Ovary (tissue), 9 donors: ENCODE data around the gene FBN1. TPM values are rescaled to one million over a fixed set of nuclear protein-coding genes. Genes with fewer than 3 reads are reported as not detected.

Experiments used
- DNase-seq, 5 donors: peaks; one replicate each; pipeline ENCODE4 v3.0.0-alpha.2; 2019 to 2020
- H3K27ac ChIP-seq, 2 donors: fragments of 200-600 bp; one replicate each; pipeline versions ENCODE4 v1.5.1 to v1.8.0; 2019 to 2022
- H3K27me3 ChIP-seq: fragments of 200-600 bp; one replicate; pipeline ENCODE4 v1.8.0; 2022
- H3K36me3 ChIP-seq: fragments of 200-600 bp; sonication (generic); one replicate; pipeline ENCODE4 v1.5.1; 2019
- H3K4me1 ChIP-seq: one replicate; pipeline ENCODE4 v1.8.1; 2013; ENCODE audit warnings: mild to moderate bottlenecking, moderate library complexity; ENCODE audit not compliant: insufficient read depth
- H3K4me3 ChIP-seq: fragments of 200-600 bp; sonication (generic); one replicate; pipeline ENCODE4 v1.5.1; 2017
- H3K9me3 ChIP-seq, 2 donors: fragments of 200-600 bp in 1 of 2; sonication (generic) in 1 of 2; one replicate each; pipeline versions ENCODE4 v1.5.1 to v1.8.1; 2013 to 2019; ENCODE audit warnings: mild to moderate bottlenecking in 1 of 2, moderate library complexity in 1 of 2
- EP300 ChIP-seq: sonication (generic); formaldehyde crosslinking; IDR thresholded peaks from one replicate; pipeline ENCODE4 v1.6.1; 2017; ENCODE audit warnings: antibody characterized with exemption
- POLR2A ChIP-seq: fragments of 450-650 bp; IDR thresholded peaks from one replicate; pipeline ENCODE4 v1.6.1; 2017; ENCODE audit warnings: antibody characterized with exemption, mild to moderate bottlenecking, moderate library complexity
- WGBS, 3 donors: extraction: QIAGEN DNeasy Blood & Tissue Kit in 1 of 3; methylation state at CpG; one replicate each; pipeline versions ENCODE4 v1.1.5 to v1.1.7; 2013 to 2017; 5-methylcytosine and 5-hydroxymethylcytosine counted together
- intact Hi-C, 4 donors: fragments of 100-400 bp; cut with DNase I; formaldehyde crosslinking; loops; one replicate each; pipeline versions ENCODE4 v1.11.0 to v1.15.1; 2022 to 2023
- polyA plus RNA-seq, 2 donors: library from polyadenylated mRNA; stranded (reverse); fragments of 200-250 nt in 1 of 2; fragments of 350-450 nt in 1 of 2; fragmentation: Illumina TruSeq in 1 of 2; extraction: RNeasy Lipid Tissue Mini Kit (QIAGEN cat#74804) in 1 of 2; gene quantifications; one replicate each; pipeline ENCODE4 v1.2.3, GENCODE V29; 2013 to 2014
- total RNA-seq, 7 donors: library from RNA; depleted of rRNA in 2 of 7; stranded (reverse); fragments of >200 nt in 2 of 7; fragmentation: NEBNext Ultra II Directional in 3 of 7; extraction: Animal tissue kit (Norgen Biotek cat#: 25700) in 3 of 7; gene quantifications; one replicate each; pipeline versions ENCODE4 v1.1.0 to v1.2.4, GENCODE V29; 2016 to 2023
- TF ChIP-seq, protein P1 (sequence below), 3 donors: fragments of 450-650 bp in 2 of 3; fragments of 200-600 bp in 1 of 3; IDR thresholded peaks; one replicate each; pipeline versions ENCODE4 v1.5.1 to v1.8.0; 2016 to 2022; ENCODE audit warnings: antibody characterized with exemption in 3 of 3, mild to moderate bottlenecking in 1 of 3
- donor health status: DM: no; HTN: no; CAD: no; lungs with moderate emphysema.
- donor health status: DM: no; HTN: no; CAD: no.
- donor health status: Bipolar disorder and iron deficiency.
- donor health status: DM: yes; HTN: yes; CAD: no.
- donor health status: DM: no; HTN: no; CAD: no.
- donor health status: DM: yes; HTN: yes; CAD: no.

Gene FBN1
- total and polyA plus RNA-seq, 9 donors, result 62.5 to 159 (median 97.4) TPM

DNA sequence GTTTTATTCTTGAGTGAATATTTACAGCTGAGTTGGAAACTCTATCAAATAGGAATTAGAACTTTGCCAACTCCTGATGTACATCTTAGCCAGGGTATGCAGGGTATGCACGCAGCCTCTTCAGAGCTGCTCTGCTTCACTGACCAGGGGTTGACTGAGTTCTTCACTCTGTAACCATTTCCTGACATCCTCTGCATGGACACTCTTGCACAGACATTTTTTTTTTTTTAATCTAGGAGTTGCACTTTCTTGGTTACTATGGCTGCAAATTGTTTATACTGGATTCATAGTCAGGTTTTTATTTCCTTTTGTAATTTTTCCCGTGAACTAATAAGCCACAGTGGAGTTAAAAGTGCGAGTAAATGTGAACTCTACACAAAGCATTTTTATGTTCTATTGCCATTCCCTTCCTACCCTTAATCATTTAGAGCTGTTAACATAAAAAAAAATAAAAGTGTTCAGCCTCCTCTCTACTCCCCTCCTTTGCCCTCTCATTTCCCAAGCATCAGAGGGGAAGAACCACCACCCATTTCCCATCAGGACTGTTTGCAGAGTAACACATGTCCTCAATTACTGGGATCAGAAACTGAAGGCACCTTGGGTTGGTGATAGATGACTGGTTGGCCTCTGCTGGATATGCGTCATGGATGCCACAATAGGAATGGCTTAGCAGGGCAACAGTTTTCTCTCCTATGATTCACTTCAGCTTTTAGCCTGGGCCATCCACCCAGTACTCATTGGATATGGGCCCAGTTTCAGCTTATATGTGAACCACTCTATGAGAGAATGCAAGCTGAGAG, 260.3 kb downstream of the FBN1 start:
- Histone ChIP-seq H3K4me1 (no peaks in the 10 kb centered on the region), H3K27me3 (no peaks in the 10 kb centered on the region), H3K27ac (no peak overlapping the region), H3K36me3 (no peaks in the 10 kb centered on the region), H3K4me3 (no peak overlapping the region), H3K9me3 (no peaks in the 10 kb centered on the region)
- no peak for DNase-seq
- 72 to 83% (median 76%) methylated on average over 4 of the region's 4 CpGs for WGBS, 3 donors
- intact Hi-C loops, result no loop called here
- no peak for TF ChIP-seq POLR2A

DNA sequence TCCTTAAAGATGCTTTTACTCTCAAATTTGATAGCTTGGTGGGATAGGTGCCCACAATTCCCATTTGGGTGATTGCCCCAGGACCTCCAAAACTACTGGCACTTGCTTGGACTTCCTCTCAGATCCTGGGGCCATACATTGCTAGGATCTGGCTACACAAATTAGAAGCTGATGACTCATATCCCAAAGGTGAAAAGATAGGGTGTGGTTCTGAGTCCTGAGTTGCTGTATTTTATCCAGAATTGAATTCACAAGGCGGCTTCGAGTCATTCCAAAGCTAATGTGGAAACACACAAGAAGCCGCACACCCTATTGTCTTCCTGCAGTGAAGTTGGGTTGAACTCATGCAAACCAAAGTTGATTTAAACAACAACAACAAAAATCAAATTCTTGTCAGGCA, 260.9 kb downstream of the FBN1 start:
- Histone ChIP-seq H3K4me3 (no peak overlapping the region), H3K27ac (no peak overlapping the region), H3K4me1 (no peaks in the 10 kb centered on the region), H3K27me3 (no peaks in the 10 kb centered on the region), H3K36me3 (no peaks in the 10 kb centered on the region), H3K9me3 (no peaks in the 10 kb centered on the region)
- WGBS, 3 donors, result 89 to 95% (median 93%) methylated on average over 3 of the region's 3 CpGs
- intact Hi-C loops, result no loop called here
- no peak for TF ChIP-seq POLR2A
- TF ChIP-seq, protein P1, sequence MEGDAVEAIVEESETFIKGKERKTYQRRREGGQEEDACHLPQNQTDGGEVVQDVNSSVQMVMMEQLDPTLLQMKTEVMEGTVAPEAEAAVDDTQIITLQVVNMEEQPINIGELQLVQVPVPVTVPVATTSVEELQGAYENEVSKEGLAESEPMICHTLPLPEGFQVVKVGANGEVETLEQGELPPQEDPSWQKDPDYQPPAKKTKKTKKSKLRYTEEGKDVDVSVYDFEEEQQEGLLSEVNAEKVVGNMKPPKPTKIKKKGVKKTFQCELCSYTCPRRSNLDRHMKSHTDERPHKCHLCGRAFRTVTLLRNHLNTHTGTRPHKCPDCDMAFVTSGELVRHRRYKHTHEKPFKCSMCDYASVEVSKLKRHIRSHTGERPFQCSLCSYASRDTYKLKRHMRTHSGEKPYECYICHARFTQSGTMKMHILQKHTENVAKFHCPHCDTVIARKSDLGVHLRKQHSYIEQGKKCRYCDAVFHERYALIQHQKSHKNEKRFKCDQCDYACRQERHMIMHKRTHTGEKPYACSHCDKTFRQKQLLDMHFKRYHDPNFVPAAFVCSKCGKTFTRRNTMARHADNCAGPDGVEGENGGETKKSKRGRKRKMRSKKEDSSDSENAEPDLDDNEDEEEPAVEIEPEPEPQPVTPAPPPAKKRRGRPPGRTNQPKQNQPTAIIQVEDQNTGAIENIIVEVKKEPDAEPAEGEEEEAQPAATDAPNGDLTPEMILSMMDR (IDR thresholded peaks at IDR 0.05), result no peak
- TF ChIP-seq EP300, result no peak
- DNase-seq, result no peak

DNA sequence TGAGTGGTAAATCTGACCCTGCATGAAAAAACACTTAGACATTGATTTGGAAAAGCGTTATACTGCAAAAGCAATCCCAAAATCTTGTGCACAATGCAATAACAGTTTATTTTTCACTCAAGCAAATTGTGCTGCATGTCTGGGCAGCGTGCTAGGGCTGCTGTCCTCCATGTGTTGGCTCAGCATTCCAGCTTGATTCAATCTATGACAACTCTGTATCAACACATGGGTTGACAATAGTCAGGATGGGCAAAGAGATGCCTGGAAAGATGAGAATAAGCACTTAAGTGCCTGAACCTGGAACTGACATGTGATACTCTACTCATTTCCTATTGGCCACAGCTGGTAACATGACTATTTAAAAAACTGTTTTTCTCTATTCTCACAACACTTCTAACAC, 262.5 kb downstream of the FBN1 start:
- no peak overlapping the region for H3K4me3 ChIP-seq
- no peaks in the 10 kb centered on the region for H3K9me3 ChIP-seq
- no peaks in the 10 kb centered on the region for H3K4me1 ChIP-seq
- DNase-seq, result no peak
- TF ChIP-seq POLR2A, result no peak
- intact Hi-C loops, result no loop called here
- no peaks in the 10 kb centered on the region for H3K27me3 ChIP-seq
- WGBS, 3 donors, result 93 to 97% (median 95%) methylated on average over 2 of the region's 2 CpGs
- H3K36me3 ChIP-seq, result no peaks in the 10 kb centered on the region
- no peak overlapping the region for H3K27ac ChIP-seq

DNA sequence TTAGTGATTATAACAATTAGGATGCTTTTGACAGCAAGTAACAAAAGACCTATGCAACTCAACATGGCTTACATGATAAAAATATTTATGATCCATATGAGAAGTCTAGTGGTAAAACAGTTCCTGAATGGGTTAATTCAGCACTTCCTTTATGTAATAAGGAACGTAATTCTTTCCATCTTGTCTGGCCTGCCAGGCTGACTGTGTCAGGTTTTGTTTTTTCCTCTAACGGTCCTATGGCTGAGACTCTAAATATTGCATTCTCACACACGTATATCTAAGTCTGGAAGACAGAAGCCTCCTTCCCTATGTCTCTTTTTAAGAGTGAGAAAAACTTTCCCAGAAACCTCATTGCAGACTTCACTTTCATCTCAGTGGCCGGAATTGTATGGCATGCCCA, 263.6 kb downstream of the FBN1 start:
- intact Hi-C loops, result no loop called here
- DNase-seq, result no peak
- Histone ChIP-seq H3K4me3 (no peak overlapping the region), H3K9me3 (no peaks in the 10 kb centered on the region), H3K27me3 (no peaks in the 10 kb centered on the region), H3K4me1 (no peaks in the 10 kb centered on the region), H3K27ac (no peak overlapping the region), H3K36me3 (no peaks in the 10 kb centered on the region)
- 63 to 67% (median 67%) methylated on average over 4 of the region's 4 CpGs for WGBS, 3 donors
- TF ChIP-seq POLR2A (no peak), EP300 (no peak)
- TF ChIP-seq, protein P1 (IDR thresholded peaks at IDR 0.05), result no peak

DNA sequence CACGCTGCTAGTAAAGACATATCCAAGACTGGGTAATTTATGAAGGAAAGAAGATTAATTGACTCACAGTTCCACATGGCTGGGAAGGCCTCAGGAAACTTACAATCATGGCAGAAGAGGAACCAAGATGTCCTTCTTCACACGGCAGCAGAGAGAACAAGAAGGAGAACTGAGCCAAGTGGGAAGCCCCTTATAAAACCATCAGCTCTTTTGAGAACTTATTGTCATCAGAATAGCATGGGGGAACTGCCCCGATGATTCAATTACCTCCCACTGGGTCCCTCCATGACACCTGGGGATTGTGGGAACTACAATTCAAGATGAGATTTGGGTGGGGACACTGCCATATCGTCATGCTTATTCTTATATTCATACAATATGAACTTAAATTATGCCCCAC, 265.3 kb downstream of the FBN1 start:
- intact Hi-C loops, result no loop called here
- H3K4me3 ChIP-seq, result no peak overlapping the region
- DNase-seq, result no peak
- H3K9me3 ChIP-seq, result no peaks in the 10 kb centered on the region
- H3K36me3 ChIP-seq, result no peaks in the 10 kb centered on the region
- TF ChIP-seq, protein P1 (IDR thresholded peaks at IDR 0.05), result no peak
- no peak for TF ChIP-seq POLR2A
- TF ChIP-seq EP300, result no peak
- H3K27me3 ChIP-seq, result no peaks in the 10 kb centered on the region
- no peak overlapping the region for H3K27ac ChIP-seq
- H3K4me1 ChIP-seq, result no peaks in the 10 kb centered on the region
- 88 to 92% (median 88%) methylated on average over 4 of the region's 4 CpGs for WGBS, 3 donors
